ENCODE results near the gene GUCD1.
"Not testable (repeated sequence)": the region's sequence is repeated elsewhere in the genome, so short reads cannot be mapped to it uniquely, and the experiment has no call there.

The GUCD1 gene

DNA sequence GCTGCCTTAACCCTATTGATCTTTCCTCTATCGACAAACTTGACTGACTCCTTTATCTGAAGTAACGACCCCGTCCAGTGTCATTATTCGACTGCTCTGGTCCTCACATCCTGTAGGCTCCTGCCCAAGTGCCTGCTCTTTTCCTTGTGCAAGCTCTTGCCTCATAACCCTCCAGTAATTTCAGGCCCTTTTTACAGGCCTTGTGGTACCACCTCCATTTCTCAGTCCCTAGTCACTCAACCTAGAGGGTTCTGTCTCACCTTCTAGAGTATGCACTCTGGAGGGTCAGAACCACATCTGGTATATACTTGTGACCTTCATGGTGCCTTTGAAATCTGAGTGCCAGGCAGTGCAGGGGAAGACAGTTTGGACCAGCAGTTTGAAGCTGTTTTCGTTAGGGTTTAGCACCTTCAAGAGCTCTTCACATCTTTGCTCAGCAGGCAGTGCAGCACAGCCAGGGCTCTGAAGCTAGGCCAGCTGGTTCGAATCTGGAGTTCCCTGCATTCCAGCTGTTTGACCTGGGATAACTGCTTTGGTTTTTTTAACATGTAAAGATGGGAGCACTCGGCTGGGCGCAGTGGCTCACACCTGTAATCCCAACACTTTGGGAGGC is 12.1 kb upstream of the GUCD1 start:
- in situ Hi-C loops (cut with MboI; ENCODE audit: low sequenced_read_pairs), result no loop called here

DNA sequence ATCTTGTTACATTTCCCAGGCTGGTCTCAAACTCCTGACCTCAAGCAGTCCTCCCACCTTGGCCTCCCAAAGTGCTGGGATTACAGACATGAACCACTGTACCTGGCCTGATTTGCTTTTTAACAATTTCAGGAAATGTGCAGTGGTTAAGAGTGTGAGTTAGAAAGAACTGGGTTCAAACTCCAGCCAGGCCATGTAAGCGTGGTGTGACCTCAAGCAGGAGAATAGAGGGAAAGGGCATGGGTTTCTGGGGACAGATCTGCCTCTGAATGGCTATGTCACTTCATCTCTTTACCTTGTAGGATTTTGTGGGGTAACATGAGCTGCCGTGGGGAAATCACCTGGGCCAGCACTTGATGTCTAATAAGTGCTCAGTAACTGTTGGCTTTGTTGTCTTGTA is 10.1 kb upstream of the GUCD1 start:
- in situ Hi-C loops (cut with MboI; ENCODE audit: low sequenced_read_pairs), result no loop called here

DNA sequence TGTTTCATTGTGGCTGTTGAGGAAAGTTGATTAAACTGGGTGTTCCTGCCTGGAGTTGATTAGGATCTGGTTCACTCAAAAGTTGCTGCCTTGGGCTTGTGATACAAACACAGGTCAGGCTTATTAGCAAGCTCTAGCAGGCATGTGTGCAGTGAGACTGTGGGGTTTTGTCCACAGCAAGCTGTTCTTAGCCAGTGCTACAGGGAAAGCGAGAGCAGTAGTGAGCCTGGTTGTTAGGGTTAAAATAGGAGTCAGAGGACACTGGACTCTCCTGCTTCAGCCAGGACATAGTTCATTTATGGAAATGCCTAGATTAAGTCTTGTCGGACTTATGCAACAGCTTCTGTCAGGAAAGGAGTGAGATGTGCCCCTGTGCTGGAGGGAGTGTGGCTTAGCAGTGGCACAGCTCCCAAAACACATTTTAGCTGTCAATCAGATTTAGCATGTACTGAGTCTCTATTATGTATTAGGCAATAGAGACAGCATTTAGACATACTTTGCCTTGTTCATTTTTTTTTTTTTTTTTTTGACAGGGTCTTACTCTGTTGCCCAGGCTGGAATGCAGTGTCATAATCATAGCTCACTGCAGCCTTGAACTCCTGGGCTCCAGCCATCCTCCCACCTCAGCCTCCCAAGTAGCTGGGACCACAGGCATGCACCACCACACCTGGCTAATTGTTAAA is 9.6 kb upstream of the GUCD1 start:
- in situ Hi-C loops (cut with MboI; ENCODE audit: low sequenced_read_pairs), result no loop called here

DNA sequence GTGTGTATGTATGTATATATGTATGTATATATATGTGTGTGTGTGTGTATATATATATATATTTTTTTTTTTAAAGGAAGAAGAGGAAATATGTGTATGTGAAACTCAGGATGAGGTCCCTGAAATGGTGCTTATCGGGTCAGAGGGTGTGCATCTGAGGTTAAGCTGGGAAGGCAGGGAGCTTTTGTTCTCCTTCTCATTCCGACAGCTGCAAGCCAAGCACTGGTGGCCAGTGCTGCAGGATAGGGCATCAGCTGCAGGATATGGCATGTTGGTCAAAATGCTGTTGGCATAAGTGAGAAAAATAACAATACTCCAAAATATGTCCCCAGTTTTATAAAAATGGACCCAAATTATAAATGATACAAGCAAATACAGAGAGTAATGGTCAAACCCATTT is 8.3 kb upstream of the GUCD1 start:
- in situ Hi-C loops (cut with MboI; ENCODE audit: low sequenced_read_pairs), result no loop called here

DNA sequence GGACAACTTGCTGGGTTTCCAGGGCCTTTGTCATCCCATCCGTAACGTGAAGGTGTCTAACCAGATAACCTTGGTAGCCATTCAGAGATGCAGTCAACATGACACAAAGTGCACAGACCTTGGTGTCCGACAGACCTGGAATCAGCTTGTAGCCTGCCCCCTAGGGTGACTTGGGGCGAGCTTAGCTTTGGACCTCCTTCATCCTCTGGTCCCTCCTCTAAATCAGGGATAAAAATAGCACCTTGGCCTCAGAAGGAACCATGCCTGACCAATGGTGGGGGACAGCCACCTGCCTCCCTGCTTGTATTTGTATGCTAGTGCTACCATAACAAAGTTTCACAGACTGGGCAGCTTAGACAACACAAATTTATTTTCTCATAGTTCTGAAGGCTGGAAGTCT is 4.5 kb upstream of the GUCD1 start:
- in situ Hi-C loops (cut with MboI; ENCODE audit: low sequenced_read_pairs), result no loop called here

DNA sequence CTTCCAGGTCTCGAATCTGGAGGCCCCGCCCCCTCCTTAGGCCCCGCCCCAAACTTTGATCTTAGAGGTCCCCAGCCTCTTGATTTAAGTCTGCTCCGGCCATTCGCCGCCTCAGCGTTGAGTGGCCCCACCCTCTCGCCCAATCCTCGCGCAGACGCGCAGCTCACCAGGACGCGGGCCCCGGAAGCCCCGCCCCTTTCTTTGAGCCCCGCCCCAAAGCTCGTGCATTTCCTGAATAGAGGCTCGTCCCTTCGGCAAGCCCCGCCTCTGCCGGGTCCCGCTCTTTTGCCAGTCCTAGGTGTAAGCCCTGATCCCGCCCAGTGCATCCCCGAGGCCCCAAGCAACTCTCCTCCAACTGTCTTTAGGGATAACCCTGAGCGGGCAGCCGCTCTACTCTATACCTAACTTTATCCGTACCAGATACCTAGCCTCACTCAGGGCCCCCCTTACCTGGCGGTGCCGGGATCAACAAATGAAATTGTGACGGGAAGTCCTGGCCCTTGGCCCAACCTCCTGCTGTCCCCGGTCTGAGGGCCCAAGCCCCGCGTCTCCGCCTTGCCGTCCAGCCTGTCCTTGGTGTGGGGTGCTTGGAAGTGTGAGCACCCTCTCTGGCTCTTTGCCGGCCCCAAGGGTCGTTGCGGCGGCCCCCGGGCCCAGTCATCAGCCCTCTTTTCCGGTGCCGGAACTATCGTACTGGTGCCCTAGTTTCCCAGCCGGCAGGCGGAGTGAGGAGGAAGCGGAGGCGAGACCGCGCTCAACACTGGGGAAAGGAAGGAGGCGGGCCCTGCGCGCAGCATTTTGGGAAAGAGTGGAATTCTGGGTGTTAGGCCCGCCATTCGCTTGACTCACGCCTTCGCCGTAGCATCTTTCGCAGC is 464 bp upstream of the GUCD1 start, which contains the start of gene SNRPD3:
Gene SNRPD3 (plus strand): TSS at position 835 of the 875 bp plus-strand sequence. CDS start 1,676 bp downstream, outside the sequence.
- in situ Hi-C loops (cut with MboI; ENCODE audit: low sequenced_read_pairs), result no loop called here

DNA sequence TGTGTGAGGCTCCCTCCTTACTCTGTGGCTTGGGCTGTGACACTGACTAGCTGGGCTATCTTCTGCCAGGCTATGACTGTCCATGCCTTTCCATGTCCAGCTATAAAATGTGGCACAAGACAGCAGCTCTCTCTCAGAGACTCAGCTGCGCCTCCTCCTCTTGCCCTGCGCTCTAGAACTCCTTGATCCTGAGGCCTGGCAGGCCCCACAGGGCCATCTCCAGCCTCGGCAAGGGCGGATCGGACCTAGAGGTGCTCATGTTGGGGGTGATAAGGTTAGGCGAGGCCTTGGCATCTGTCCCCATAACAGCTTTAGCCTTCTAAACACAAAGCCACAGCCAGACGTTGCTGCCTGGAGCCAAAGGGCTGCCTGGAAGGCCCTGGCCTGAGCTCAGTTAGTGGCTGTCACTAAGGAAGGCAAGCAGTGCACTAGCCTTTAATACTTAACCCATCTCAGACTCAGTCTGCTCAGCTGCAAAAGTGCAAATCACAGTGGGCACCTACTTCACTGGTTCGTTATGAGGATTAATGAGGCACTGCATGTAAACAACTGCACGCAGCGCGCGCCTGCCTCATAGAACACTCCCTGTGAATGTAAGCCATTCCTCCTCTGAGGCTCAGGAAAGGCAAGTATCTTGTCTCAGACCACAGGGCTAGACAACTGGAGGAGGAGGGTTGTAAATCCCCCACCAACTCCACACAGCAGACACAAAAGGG is 1.2 kb downstream of the GUCD1 start:
- in situ Hi-C loops (cut with MboI; ENCODE audit: low sequenced_read_pairs), result no loop called here

DNA sequence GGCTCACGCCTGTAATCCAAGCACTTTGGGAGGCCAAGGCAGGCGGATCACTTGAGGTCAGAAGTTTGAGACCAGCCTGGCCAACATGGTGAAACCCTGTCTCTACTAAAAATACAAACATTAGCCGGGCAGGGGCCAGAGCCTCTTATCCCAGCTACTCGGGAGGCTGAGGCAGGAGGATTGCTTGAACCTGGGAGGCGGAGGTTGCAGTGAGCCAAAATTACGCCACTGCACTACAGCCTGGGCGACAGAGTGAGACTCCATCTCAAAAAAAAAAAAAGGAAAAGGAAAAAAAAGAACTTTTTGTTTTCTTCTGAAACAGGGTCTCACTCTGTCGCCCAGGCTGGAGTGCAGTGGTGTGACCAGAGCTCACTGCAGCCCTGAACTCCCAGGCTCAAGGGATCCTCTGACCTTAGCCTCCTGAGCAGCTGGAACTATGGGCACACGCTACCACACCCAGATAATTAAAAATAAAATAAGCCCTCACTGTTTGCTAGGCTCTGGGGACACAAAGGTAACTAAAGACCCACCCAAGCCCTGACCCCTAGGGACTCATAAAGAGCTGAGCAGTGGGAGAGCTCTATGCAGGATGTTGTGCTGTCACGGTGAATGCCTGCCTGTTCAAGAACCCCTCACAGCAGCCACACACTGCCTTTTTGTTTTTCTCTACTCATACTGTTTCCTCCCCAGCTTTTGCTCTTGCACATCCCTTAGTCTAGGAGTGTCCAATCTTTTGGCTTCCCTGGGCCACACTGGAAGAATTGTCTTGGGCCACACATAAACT is 2.2 kb downstream of the GUCD1 start:
- in situ Hi-C loops (cut with MboI; ENCODE audit: low sequenced_read_pairs), result not testable (repeated sequence)

DNA sequence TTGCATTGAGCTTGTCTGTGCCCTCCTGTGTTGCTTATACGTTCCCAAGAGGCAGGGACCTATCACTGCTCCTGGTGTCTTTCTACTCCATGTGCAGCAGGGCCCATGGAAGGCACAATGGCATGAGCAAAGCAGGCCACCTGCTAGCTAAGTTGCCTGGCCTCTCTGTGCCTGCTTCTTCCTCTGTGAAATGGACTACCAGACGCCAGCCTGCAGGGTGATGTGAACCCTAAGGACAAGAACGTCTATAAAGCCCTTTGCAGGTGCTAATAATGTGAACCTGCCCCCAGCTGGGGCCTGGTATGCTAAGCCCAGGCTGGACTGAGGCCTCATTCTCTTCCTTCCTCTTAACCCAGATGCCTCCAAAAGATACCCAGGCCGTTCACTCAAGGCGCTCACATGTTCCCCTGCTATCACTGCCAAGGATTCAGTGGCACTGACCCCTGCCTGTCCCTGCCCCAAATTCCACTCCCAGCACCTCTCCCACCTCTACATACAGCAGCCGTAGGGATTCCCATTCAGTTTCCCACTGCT is 4.0 kb downstream of the GUCD1 start:
- in situ Hi-C loops (cut with MboI; ENCODE audit: low sequenced_read_pairs), result no loop called here

DNA sequence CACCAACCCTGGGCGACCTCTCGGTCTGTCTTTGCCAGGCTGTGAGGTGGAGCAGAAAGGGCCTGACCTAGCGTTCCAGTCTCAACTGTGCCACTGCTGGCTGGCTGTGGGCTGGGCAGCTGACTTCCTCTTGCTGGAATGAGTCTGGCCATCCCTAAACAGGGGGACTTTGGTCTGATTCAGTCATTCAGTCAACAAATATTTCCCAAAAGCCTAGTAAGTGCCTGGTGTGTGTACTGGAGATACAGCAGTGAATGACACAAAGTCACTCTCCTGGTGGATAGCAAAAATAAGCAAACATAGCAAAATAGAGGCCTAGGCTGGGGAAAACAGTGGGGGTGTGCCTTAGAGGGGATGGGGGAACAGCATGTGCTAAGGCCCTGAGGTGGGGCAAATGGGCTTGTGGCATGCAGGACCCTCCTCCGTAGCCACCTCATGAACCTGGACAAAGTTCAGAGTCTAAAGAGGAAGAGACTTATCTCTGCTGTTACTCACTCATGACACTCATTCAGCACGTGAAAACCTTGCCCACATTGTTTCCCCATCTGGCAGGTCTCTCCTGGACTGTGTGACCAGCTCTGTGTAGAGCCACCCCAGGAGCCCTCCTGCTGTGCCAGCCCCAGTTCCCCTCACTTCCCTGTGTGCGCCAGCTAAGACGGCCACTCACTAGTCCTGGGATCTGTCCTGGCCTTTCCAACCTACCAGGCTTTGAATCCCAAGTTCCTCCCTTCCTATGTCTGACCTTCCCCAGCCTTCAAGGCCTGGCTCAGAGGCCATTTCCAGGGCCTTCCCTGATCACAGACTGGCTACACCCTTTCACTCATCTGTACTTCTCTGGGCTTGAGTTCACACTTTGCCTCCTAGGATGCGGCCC is 4.7 kb downstream of the GUCD1 start:
- in situ Hi-C loops (cut with MboI; ENCODE audit: low sequenced_read_pairs), result no loop called here

DNA sequence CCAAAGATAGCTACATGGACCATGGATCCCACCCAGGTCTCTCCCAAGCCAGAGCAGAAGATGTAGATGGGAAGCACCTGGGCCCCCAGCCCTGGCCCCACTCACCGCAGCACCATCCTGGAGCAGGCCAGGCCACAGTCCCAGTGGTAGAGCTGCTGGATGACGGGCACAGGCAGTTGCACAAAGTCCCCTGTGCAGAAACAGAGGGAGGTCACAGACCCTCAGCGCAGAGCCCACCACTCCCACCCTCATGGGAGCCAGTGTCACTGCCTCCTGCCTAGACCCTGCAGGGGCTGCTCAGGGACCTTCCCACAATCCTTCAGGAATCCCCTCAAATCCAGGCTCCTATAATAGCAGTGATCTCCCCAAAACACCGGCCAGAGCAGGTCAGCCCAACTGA is 6.1 kb downstream of the GUCD1 start:
- in situ Hi-C loops (cut with MboI; ENCODE audit: low sequenced_read_pairs), result no loop called here

DNA sequence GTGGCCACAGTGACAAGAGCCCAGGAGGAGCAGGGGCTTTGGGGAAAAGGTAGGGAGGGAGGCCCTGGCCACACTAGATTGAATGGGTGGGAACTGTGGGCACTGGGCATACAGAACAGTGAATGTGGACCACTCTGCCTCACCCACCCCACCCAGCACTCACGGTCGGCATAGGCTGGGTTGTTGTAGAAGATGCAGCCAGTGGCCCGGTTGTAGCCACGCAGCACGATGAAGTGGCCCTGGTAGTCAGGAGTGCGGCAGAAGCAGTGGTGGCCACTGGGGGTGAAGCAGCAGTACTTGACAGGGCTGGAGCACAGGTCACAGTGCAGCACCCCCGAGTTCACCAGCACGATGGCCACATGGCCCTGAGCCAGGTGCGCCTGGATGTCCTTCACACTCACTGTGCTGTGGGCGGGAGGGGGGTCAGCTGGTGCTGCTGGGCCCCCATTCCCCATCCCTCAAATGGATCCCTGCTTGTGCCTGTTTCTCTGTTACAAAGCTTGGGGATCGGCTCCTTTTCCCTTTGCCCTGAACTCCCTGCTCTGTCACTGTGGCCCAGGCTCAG is 11.2 kb downstream of the GUCD1 start:
- in situ Hi-C loops (cut with MboI; ENCODE audit: low sequenced_read_pairs), result no loop called here

DNA sequence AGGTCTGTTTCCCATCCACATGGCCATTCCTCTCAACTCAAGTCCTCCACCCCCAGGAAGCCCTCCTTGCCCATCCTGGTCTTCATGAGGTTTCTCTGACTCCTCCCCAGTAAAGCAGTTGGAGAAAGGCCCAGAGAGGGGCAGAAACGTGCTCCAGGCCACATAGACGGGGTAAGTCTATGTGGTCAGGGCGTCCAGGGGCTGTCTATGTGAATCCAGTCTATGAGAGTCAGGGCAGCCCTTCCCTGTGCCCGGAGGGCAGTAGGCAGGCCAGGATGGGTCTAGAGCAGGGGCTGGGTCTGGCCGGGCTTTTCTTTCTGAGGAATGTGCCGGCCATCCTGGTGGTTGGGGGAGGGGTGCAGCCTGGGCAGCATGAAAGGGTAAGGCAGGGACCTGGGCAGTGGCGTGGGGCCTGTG is 11.7 kb downstream of the GUCD1 start:
- in situ Hi-C loops (cut with MboI; ENCODE audit: low sequenced_read_pairs), result no loop called here

DNA sequence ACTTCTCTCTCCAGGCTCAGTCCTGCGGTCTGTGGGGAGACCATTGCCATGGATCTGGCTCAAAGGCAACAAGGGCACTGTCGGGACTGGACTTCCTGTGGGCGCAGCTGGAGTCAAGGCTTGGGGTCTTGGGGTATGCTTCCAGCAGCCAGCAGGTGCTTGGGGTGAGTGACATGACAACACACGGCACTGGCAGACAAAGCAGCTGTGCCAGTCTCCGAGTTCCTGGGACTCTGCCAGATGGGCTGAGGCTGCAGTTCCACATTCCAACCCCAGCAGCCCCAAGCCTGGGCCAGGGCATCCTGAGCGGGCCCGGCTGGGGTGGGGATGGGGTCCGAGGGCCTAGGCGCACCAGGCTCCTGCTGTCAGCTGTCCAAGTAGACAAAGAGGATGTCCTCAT is 12.3 kb downstream of the GUCD1 start:
- in situ Hi-C loops (cut with MboI; ENCODE audit: low sequenced_read_pairs), result no loop called here

DNA sequence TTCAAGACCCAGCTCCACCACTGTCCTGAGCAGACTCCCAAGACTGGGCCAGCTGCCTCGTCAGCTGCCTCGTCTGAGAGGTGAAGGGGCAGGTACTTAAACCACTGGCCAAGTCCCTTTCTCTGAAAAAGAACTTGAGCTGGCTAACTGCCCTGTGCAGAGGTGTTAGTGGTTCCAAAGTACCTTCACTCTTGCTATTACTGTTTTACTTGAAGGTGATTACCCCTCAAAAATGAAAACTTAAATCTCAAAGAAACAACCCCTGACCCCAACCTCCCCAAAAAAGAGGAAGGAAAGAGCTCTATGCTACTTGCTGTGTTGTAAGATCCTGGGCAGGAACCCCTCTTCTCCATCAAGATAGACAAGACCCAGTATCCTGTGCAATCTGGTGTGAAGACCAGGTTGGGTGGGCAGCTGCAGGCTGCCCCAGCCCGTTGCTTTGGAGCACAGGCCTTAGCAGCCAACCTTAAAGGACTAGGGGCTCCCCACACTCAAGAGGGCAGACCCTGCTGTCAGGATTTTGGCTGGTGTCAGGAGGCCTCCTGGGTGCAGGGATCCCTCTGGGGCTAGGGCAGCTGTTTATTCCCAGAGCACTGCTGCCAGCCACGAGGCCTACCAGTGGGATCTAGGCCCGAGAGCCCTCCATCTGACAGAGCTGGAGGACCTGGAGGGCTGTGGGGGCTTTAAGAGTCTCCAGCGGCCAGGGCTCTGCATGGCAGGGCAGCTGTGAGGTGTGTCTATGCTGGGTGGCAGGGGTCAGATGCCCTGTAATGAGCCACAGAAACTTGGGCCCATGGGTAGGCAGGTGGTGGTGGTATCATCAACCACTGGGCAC is 13.0 kb downstream of the GUCD1 start:
- in situ Hi-C loops (cut with MboI; ENCODE audit: low sequenced_read_pairs), result no loop called here

DNA sequence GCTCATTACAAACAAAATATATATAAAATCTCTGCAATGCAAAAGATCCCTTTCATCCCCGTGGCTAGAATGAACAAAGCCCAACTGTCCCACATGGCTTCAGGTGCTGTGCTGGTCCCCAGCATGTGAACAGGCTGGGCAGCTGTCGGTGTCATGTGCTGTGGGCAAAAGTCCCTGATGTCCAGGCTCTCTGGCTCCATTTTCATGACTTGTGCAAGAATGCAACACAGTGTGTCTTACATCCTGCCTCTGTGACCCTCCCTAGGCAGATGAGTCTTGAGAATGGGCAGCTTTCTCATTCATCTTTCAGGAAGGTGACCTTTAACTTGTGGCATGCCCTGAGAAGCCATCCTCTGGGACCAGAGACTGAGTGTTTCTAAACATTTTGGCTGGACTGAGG is 14.5 kb downstream of the GUCD1 start:
- in situ Hi-C loops (cut with MboI; ENCODE audit: low sequenced_read_pairs), result no loop called here

DNA sequence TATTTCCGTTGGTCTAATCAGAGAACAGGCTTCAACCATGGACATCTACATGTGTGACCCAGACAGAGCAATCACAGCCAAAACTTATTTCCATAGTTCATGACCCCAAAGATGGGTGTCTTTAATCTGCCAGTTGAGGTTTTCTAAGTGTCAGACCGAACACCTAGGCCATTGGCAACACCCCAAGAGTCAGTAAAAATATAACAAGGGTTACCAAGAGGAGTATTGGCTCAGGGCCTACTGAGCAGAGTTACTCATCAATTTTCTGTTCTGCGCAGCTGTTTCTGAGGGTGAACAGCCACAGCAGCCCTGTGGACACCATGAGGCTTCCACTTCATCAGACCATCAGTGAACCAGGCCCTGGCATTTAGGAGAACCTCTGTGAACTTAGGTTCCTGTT is 18.8 kb downstream of the GUCD1 start:
- in situ Hi-C loops (cut with MboI; ENCODE audit: low sequenced_read_pairs), result no loop called here

DNA sequence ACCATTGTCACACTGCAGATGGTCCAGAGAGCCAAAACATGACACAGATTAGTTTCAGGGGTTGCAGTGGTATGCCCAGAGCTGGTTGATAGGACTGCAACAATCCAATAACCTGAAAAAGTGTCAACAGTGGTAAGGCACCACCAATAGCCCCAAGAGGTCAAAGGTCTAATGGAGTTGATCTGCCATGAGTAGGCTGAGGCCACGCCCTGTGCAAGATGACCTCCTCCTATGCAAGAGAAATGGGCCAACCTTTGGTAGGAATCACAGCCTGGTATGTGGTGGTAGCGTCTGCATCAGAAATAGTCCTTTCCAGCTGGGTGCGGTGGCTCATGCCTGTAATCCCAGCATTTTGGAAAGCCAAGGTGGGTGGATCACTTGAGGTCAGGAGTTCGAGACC is 19.6 kb downstream of the GUCD1 start:
- in situ Hi-C loops (cut with MboI; ENCODE audit: low sequenced_read_pairs), result no loop called here
